NCI-H2227 (cell line): Measurements from ENCODE around the gene PHLDB1.
"Not testable (repeated sequence)": the region's sequence is repeated elsewhere in the genome, so short reads cannot be mapped to it uniquely, and the experiment has no call there.

Experiments used
- DNase-seq: peaks from one replicate; lab custom pipeline; 2025; ENCODE audit not compliant: unreplicated experiment; lab: John Stamatoyannopoulos, UW

Gene PHLDB1

GRCh38 chr11:118657709-118658428 lies 50.5 kb downstream of the PHLDB1 start:
- DNase-seq = no peak

GRCh38 chr11:118658429-118659313 lies 51.3 kb downstream of the PHLDB1 start:
- no peak for DNase-seq

- peak; percentile 89 for DNase-seq
These were observed 52.0 kb downstream of the PHLDB1 start for GRCh38 chr11:118659314-118659952.

- DNase-seq = no peak
These were observed 52.7 kb downstream of the PHLDB1 start for GRCh38 chr11:118659953-118660680.

- no peak for DNase-seq
These were observed 53.4 kb downstream of the PHLDB1 start for GRCh38 chr11:118660681-118661424.

- DNase-seq = no peak
These were observed 54.2 kb downstream of the PHLDB1 start for GRCh38 chr11:118661425-118662301.

- no peak for DNase-seq
These were observed 55.2 kb downstream of the PHLDB1 start for GRCh38 chr11:118662401-118663271.

- DNase-seq = no peak
These were observed 56.0 kb downstream of the PHLDB1 start for GRCh38 chr11:118663381-118663780.

GRCh38 chr11:118663902-118664301 lies 56.5 kb downstream of the PHLDB1 start:
- DNase-seq = no peak

- DNase-seq = no peak
These were observed 59.0 kb downstream of the PHLDB1 start for GRCh38 chr11:118666371-118666770.

- DNase-seq = no peak
These were observed 62.6 kb downstream of the PHLDB1 start for GRCh38 chr11:118670063-118670462.

- DNase-seq = no peak
These were observed 63.8 kb downstream of the PHLDB1 start for GRCh38 chr11:118671254-118671653.

- DNase-seq = no peak
These were observed 65.4 kb downstream of the PHLDB1 start for GRCh38 chr11:118672846-118673245.

GRCh38 chr11:118673361-118674081 lies 66.1 kb downstream of the PHLDB1 start:
- no peak for DNase-seq

GRCh38 chr11:118674082-118674435 lies 66.6 kb downstream of the PHLDB1 start:
- no peak for DNase-seq

- DNase-seq = no peak
These were observed 70.6 kb downstream of the PHLDB1 start for GRCh38 chr11:118677977-118678376.

GRCh38 chr11:118678908-118679307 lies 71.5 kb downstream of the PHLDB1 start:
- not testable (repeated sequence) for DNase-seq

- no peak for DNase-seq
These were observed 72.1 kb downstream of the PHLDB1 start, which contains the start of gene TREH for GRCh38 chr11:118679483-118679882. Gene TREH, minus strand, starts transcription at chr11:118679650. Its CDS starts 23 bp downstream, at chr11:118679627.
